T-helper 2 cell treated with Interferon-gamma antibody and Interleukin-4, amounts not matched to agents 100 ng/mL and 5 ng/mL, for 36 hours (primary cell): Measurements from ENCODE around the gene DLG1. TPM values are rescaled to one million over a fixed set of nuclear protein-coding genes. Genes with fewer than 3 reads are reported as not detected.

ENCODE experiments used
- intact Hi-C: fragments of 100-400 bp; cut with micrococcal nuclease; formaldehyde crosslinking; loops from one replicate; pipeline ENCODE4 v1.15.1; 2023
- total RNA-seq: library from RNA; stranded (reverse); gene quantifications from 2 replicates; pipeline ENCODE4 v1.2.3, GENCODE V29; 2022

Gene DLG1
- total RNA-seq, 1 donor from 2014 or later: 72.5 TPM

DNA sequence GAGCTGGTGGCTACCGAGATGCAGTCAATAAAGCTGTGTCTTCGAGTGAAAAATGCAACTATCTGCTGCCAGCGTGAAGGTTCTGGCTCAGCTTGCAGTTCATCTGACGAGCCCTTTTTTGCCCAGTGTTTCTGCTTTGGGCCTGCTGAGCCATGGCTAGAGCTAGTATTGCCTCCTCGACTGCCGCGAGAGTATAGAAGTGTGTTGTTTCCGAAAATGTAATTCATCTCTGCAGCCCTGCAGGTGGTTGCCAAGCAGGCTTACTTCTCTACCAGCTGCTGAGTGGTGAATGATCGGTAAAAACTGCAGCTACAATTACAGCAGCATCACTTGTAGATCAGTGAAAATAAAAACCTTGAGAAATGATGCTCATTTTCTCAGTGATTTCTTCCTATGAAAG lies 114.8 kb downstream of the DLG1 start:
- intact Hi-C loops: no loop called here

DNA sequence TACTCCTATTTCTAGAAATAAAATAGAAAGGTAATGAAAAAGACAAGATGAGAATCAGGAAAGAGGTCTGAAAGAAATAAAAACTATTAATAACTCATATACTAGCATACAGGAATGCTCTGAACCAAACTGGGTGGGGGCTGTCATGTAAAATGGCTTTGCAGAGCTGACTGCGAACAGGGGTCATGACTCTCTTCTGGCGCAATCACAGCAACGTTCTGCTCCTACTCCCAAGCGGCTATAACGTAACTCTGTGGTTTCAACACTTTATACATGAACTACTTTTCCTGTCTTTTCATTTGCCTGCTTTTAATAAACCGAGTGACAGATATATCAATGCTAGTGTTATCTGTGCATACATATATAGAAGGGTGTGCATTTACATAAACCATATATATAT lies 116.7 kb downstream of the DLG1 start:
- intact Hi-C loops: no loop called here

- intact Hi-C loops: no loop called here
These were observed 119.4 kb downstream of the DLG1 start for GRCh38 chr3:197178998-197179397.

DNA sequence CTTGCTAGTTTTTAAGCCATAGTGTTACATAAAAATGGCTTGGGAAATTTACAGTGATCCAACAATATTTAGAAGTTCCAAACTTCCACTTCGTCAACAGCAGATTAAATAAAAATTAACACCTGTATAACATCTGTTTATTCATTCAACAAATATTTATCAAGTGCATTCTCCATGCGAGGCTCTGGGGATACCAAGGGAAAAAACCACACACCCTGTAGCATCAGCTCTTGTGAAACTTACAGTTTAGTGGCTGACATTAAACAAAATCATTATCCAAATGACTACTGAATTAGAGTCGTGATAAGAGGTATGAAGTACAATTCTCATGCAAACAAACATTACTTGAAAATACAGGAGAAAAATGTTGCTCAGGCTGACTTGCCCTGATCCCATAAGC lies 122.9 kb downstream of the DLG1 start:
- intact Hi-C loops: no loop called here

- intact Hi-C loops: no loop called here
These were observed 123.5 kb downstream of the DLG1 start for GRCh38 chr3:197174927-197175326.

DNA sequence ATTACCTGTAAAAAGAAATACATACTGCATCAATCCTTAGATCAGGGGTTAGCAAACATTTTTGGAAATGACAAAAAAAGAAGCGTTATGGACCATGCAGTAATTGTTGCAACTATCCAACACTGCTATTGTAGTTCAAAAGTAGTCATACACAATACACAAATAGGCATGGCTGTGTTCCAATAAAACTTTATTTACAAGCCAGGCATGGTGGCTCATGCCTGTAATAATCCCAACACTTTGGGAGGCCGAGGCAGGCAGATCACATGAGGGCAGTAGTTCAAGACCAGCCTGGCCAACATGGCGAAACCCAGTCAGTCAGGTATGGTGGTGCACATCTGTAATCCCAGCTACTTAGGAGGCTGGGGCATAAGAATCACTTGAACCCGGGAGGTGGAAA lies 124.8 kb downstream of the DLG1 start:
- intact Hi-C loops: no loop called here

GRCh38 chr3:197171481-197172067 lies 126.8 kb downstream of the DLG1 start:
- intact Hi-C loops: no loop called here

DNA sequence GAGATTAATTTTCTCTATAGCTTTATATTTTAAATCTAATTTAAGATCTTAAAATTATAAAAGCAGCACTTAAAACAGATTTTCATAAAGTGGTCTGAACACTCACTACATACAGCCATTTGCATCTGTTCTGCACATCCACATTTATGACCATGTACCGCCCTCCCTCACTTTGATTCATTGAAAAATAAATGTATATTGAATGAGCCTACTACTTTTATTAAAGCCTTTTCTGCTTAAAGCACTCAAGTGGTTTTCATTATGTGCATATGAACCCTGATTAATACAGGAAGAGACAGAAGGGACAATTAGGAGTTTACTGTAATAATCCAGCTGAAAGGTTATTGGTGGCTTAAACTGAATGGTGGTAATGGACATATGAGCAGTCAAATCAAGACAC lies 129.4 kb downstream of the DLG1 start:
- intact Hi-C loops: no loop called here

- intact Hi-C loops: no loop called here
These were observed 129.8 kb downstream of the DLG1 start for GRCh38 chr3:197168606-197169005.

- intact Hi-C loops: no loop called here
These were observed 130.3 kb downstream of the DLG1 start for GRCh38 chr3:197168063-197168462.

GRCh38 chr3:197167549-197167948 lies 130.9 kb downstream of the DLG1 start:
- intact Hi-C loops: no loop called here

DNA sequence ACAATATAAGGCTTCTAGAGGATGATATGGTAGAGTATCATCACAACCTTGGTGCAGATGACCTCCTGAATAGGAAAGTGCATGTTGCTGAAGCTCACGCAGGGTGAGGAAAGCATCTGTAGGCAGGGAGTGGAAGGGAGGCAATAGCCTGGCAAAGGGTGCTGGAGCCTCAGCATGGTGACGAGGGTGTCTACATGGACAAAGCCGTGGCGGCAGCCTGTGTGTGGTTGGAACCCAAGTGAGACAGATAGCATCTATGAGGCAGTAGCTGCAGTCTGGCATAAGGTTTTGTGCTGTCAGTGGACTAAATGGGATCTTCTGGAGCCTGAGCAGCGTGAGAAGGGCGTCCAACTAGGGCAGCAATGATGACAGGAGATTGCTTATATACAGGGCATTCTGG lies 132.5 kb downstream of the DLG1 start:
- intact Hi-C loops: no loop called here

GRCh38 chr3:197155046-197155445 lies 143.4 kb downstream of the DLG1 start:
- intact Hi-C loops: no loop called here

DNA sequence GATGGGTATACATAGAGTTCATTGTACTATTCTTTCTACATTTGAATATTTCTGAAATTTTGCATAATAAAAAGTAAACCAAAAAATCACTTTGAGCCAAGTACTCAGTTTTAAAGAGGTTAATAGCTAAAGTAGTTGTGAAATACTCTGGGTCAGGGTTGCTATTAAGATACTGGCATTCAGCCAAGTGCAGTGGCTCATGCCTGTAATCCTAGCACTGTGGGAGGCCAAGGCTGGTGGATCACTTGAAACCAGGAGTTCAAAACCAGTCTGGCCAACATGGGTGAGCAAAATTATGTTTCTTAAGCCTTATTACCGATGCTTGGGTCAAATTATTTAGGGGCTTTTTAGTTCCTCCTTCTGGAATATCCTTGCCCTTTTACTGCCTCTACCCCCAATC lies 146.8 kb downstream of the DLG1 start:
- intact Hi-C loops: no loop called here

- intact Hi-C loops: no loop called here
These were observed 148.9 kb downstream of the DLG1 start for GRCh38 chr3:197149528-197149927.

GRCh38 chr3:197144188-197144587 lies 154.2 kb downstream of the DLG1 start:
- intact Hi-C loops: no loop called here

DNA sequence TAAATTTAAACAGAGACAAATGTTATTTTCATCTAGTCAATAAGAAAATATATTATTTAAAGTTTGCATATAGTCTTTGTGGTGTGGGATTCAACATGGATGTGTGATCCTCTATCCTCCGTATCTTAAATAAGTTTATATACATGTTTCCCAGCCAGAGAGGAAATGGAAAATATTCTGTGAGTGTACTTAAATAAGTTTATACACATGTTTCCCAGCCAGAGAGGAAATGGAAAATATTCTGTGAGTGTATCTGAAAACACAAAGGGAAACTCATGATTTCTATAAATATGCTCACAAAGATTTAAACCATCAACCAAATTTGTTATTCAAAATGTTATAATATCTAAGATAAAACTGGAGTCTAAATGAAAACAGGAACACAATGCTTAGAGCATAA lies 158.8 kb downstream of the DLG1 start:
- intact Hi-C loops: no loop called here

GRCh38 chr3:197137751-197138150 lies 160.7 kb downstream of the DLG1 start:
- intact Hi-C loops: no loop called here

- intact Hi-C loops: no loop called here
These were observed 161.7 kb downstream of the DLG1 start for GRCh38 chr3:197136744-197137143.

- intact Hi-C loops: no loop called here
These were observed 163.2 kb downstream of the DLG1 start for GRCh38 chr3:197135212-197135611.

GRCh38 chr3:197132916-197133530 lies 165.4 kb downstream of the DLG1 start:
- intact Hi-C loops: no loop called here

DNA sequence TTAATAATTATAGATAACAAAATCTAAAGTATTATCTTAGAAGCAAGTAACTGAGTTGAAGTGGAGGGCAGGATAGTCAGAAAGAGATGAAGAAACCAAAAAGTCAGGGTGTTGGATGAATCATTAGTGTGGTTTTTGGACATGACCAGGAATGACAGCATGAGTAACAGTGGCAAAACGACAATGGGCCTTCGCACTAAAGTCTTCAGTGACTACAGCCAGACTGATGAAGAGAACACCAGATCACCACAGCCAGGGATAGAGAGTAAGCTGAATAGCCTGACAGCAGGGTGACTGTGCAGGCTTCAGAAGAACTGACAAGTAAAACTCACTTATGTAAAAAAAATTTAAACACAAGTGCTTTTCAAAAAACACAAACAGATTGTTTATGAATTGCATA lies 172.8 kb downstream of the DLG1 start:
- intact Hi-C loops: no loop called here

GRCh38 chr3:197124713-197125112 lies 173.7 kb downstream of the DLG1 start:
- intact Hi-C loops: no loop called here

- intact Hi-C loops: no loop called here
These were observed 176.0 kb downstream of the DLG1 start for GRCh38 chr3:197122394-197122793.
